GM23248 (cell line): ENCODE results near the gene BMPR2. TPM values are rescaled to one million over a fixed set of nuclear protein-coding genes. Genes with fewer than 3 reads are reported as not detected.
"Not testable (repeated sequence)": the region's sequence is repeated elsewhere in the genome, so short reads cannot be mapped to it uniquely, and the experiment has no call there.

ENCODE experiments used
- DNase-seq: peaks from one replicate; pipeline ENCODE4 v3.0.0-alpha.2; 2015
- H2AFZ ChIP-seq: fragments of 200-600 bp; sonication (generic); 2 replicates; pipeline ENCODE4 v1.6.1; 2016; ENCODE audit warnings: antibody characterized with exemption
- H3F3A ChIP-seq: fragments of 200-600 bp; sonication (generic); 2 replicates; pipeline ENCODE4 v1.6.1; 2016; ENCODE audit warnings: mild to moderate bottlenecking, antibody characterized with exemption, mixed run types; ENCODE audit not compliant: insufficient read depth
- H3K27ac ChIP-seq: fragments of 200-600 bp; sonication (generic); 2 replicates; pipeline ENCODE4 v1.5.1; 2016; ENCODE audit warnings: mild to moderate bottlenecking
- H3K27me3 ChIP-seq: fragments of 200-600 bp; sonication (generic); replicated peaks from 2 replicates; pipeline ENCODE4 v1.6.1; 2016; ENCODE audit warnings: mild to moderate bottlenecking; ENCODE audit not compliant: insufficient read depth
- H3K36me3 ChIP-seq: fragments of 200-600 bp; sonication (generic); 2 replicates; pipeline ENCODE4 v1.6.1; 2016; ENCODE audit warnings: low read depth, mild to moderate bottlenecking
- H3K4me1 ChIP-seq: fragments of 200-600 bp; sonication (generic); 2 replicates; pipeline ENCODE4 v1.6.1; 2016; ENCODE audit warnings: mild to moderate bottlenecking; ENCODE audit not compliant: insufficient read depth
- H3K4me2 ChIP-seq: fragments of 200-600 bp; sonication (generic); one replicate; pipeline ENCODE4 v1.6.1; 2016; ENCODE audit warnings: mild to moderate bottlenecking; ENCODE audit not compliant: unreplicated experiment
- H3K4me3 ChIP-seq: fragments of 200-600 bp; sonication (generic); 2 replicates; pipeline ENCODE4 v1.5.1; 2016; ENCODE audit warnings: mild to moderate bottlenecking
- H3K79me2 ChIP-seq: fragments of 200-600 bp; sonication (generic); 2 replicates; pipeline ENCODE4 v1.6.1; 2016; ENCODE audit warnings: mild to moderate bottlenecking; ENCODE audit not compliant: insufficient read depth
- H3K9ac ChIP-seq: fragments of 200-600 bp; sonication (generic); 2 replicates; pipeline ENCODE4 v1.6.1; 2016; ENCODE audit warnings: mild to moderate bottlenecking
- H3K9me2 ChIP-seq: fragments of 200-600 bp; sonication (generic); 2 replicates; pipeline ENCODE4 v1.6.1; 2016; ENCODE audit warnings: mixed run types, mild to moderate bottlenecking, moderate library complexity; ENCODE audit not compliant: insufficient read depth
- H3K9me3 ChIP-seq: fragments of 200-600 bp; sonication (generic); one replicate; pipeline ENCODE4 v1.6.1; 2017; ENCODE audit warnings: low read depth
- H4K20me1 ChIP-seq: fragments of 200-600 bp; sonication (generic); 2 replicates; pipeline ENCODE4 v1.6.0; 2016; ENCODE audit not compliant: insufficient read depth
- EZH2 ChIP-seq: fragments of 200-600 bp; sonication (generic); IDR thresholded peaks from 2 replicates; pipeline ENCODE4 v1.6.1; 2018; ENCODE audit warnings: antibody characterized with exemption, mild to moderate bottlenecking; ENCODE audit not compliant: insufficient read depth, poor library complexity, severe bottlenecking
- EZH2phosphoT487 ChIP-seq: fragments of 200-600 bp; sonication (generic); IDR thresholded peaks from 2 replicates; pipeline ENCODE4 v1.6.1; 2018; ENCODE audit warnings: antibody characterized with exemption, moderate library complexity, mild to moderate bottlenecking, low read depth; ENCODE audit not compliant: insufficient read depth
- WGBS, 2 experiments: methylation state at CpG; one replicate each; pipeline ENCODE4 v1.1.6; 2015 to 2017; ENCODE audit warnings: low lambda C conversion rate in 2 of 2, low coverage in 1 of 2; ENCODE audit errors: missing lambda C conversion rate in 2 of 2; 5-methylcytosine and 5-hydroxymethylcytosine counted together
- in situ Hi-C: fragments of 300-500 bp; cut with MboI; formaldehyde crosslinking; loops from 2 replicates; pipeline ENCODE4 v1.15.0; 2020
- polyA plus RNA-seq: library from polyadenylated mRNA; unstranded; fragments of >200 nt; fragmentation: Nextera tagmentation; extraction: Ambion mirVana; gene quantifications from 2 replicates; pipeline ENCODE4 v1.2.1, GENCODE V29; 2016
- total RNA-seq: library from RNA; depleted of rRNA; stranded (reverse); fragments of >200 nt; shearing (Covaris generic); gene quantifications from 2 replicates; pipeline ENCODE4 v1.2.3, GENCODE V29; 2014

Gene BMPR2
- total and polyA plus RNA-seq, 2 experiments from 2014 or later = 17.8 to 31.3 TPM

DNA sequence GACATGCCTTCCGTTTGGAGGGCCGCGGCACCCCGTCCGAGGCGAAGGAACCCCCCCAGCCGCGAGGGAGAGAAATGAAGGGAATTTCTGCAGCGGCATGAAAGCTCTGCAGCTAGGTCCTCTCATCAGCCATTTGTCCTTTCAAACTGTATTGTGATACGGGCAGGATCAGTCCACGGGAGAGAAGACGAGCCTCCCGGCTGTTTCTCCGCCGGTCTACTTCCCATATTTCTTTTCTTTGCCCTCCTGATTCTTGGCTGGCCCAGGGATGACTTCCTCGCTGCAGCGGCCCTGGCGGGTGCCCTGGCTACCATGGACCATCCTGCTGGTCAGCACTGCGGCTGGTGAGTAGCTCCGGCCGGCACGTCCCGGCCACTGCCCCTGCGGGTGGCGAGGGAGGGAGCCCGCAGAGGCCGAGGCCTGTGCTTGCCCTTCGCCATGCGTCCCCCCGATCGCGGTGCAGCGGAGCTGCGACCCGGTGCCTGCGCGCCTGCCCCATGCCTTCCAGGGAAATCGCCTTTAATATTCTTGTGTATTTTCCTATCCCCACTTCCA, 1.2 kb downstream of the BMPR2 start:
- Histone ChIP-seq H3K9me3 (no peaks in the 10 kb centered on the region), H3K27me3 (no peaks in the 10 kb centered on the region), H3K9ac (peak overlapping the region; percentile 98), H3K4me1 (peaks cover 28% of the 10 kb centered on the region), H3K79me2 (peaks cover 73% of the 10 kb centered on the region), H3K4me2 (peak overlapping the region; percentile 95), H4K20me1 (no peaks in the 10 kb centered on the region; the same call in 1 of the 2 replicates), H3K36me3 (no peaks in the 10 kb centered on the region), H3K4me3 (peak overlapping the region; percentile 93), H3K9me2 (no peaks in the 10 kb centered on the region), H2AFZ (peak overlapping the region; percentile 66), H3K27ac (peak overlapping the region; percentile 100), H3F3A (peaks cover 54% of the 10 kb centered on the region)
- in situ Hi-C loops = no loop called here
- peak; percentile 72 for DNase-seq
- TF ChIP-seq EZH2 (no peak), EZH2phosphoT487 (no peak)
- 1 to 2% methylated on average over 33 to 38 of the region's 38 CpGs for WGBS, 2 experiments

DNA sequence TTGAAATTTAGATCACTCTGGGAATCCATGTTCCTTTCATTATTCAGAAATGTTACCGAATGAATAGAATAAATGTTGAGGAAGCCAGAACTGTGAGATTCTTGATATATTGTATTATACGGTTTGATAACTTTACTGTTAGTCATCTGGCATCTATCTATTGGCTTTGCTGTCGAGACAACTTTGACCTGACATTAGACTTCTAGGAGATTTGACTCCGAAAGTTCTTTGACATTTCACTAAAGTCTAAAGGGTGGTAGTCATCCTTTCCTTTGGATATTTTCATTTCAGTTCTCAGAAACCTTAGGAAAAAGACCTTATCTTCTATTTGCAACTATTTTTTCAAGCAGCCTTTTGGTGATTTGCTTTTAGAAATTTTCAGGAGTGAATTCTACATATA, 1.9 kb downstream of the BMPR2 start:
- Histone ChIP-seq H3K9me3 (no peaks in the 10 kb centered on the region), H3K9me2 (no peaks in the 10 kb centered on the region), H3K36me3 (no peaks in the 10 kb centered on the region), H4K20me1 (no peaks in the 10 kb centered on the region; the same call in 1 of the 2 replicates), H2AFZ (peak overlapping the region; percentile 66; the same call in 1 of the 2 replicates), H3K79me2 (peaks cover 80% of the 10 kb centered on the region), H3K4me2 (peak overlapping the region; percentile 95), H3K27me3 (no peaks in the 10 kb centered on the region), H3K4me1 (peaks cover 34% of the 10 kb centered on the region), H3K9ac (peak overlapping the region; percentile 98), H3F3A (peaks cover 54% of the 10 kb centered on the region), H3K27ac (peak overlapping the region; percentile 100), H3K4me3 (peak overlapping the region; percentile 93)
- no peak for TF ChIP-seq EZH2
- 1 to 2% methylated on average over 4 of the region's 4 CpGs for WGBS, 2 experiments
- in situ Hi-C loops = no loop called here
- DNase-seq = peak; percentile 37

- Histone ChIP-seq H3K9me3 (no peaks in the 10 kb centered on the region), H3K9me2 (no peaks in the 10 kb centered on the region), H3K4me2 (peak overlapping the region; percentile 95), H3K36me3 (no peaks in the 10 kb centered on the region), H3F3A (peaks cover 54% of the 10 kb centered on the region), H3K4me3 (peak overlapping the region; percentile 93), H3K79me2 (peaks cover 82% of the 10 kb centered on the region), H3K4me1 (peaks cover 34% of the 10 kb centered on the region), H3K27ac (peak overlapping the region; percentile 100), H4K20me1 (no peaks in the 10 kb centered on the region; the same call in 1 of the 2 replicates), H3K27me3 (no peaks in the 10 kb centered on the region), H2AFZ (no peak overlapping the region), H3K9ac (peak overlapping the region; percentile 98)
- in situ Hi-C loops = no loop called here
- WGBS, 2 experiments = 15 to 18% methylated on average over 3 of the region's 3 CpGs
- TF ChIP-seq EZH2 (no peak), EZH2phosphoT487 (no peak)
- DNase-seq = peak; percentile 39
Observed at GRCh38 chr2:202378662-202379358, 2.7 kb downstream of the BMPR2 start.

- Histone ChIP-seq H3K27ac (no peak overlapping the region), H3F3A (peaks cover 47% of the 10 kb centered on the region), H3K9me3 (no peaks in the 10 kb centered on the region), H2AFZ (no peak overlapping the region), H3K36me3 (no peaks in the 10 kb centered on the region), H3K9me2 (no peaks in the 10 kb centered on the region), H3K27me3 (no peaks in the 10 kb centered on the region), H3K4me3 (no peak overlapping the region), H3K9ac (no peak overlapping the region), H4K20me1 (peaks cover 3% of the 10 kb centered on the region; the same call in 1 of the 2 replicates), H3K4me2 (no peak overlapping the region), H3K79me2 (peaks cover 100% of the 10 kb centered on the region), H3K4me1 (peaks cover 48% of the 10 kb centered on the region)
- in situ Hi-C loops = no loop called here
- no peak for DNase-seq
- TF ChIP-seq EZH2 = no peak
- no peak for TF ChIP-seq EZH2phosphoT487
- 96 to 97% methylated on average over 2 of the region's 2 CpGs for WGBS, 2 experiments
Observed at GRCh38 chr2:202382684-202383083, 6.6 kb downstream of the BMPR2 start.

GRCh38 chr2:202386495-202386894, 10.4 kb downstream of the BMPR2 start:
- not testable (repeated sequence) for H3K27ac ChIP-seq, H4K20me1 ChIP-seq, H3K4me3 ChIP-seq

More at GRCh38 chr2:202386495-202386894, 10.4 kb downstream of the BMPR2 start:
- peaks cover 100% of the 10 kb centered on the region for H3K79me2 ChIP-seq
- H3K27me3 ChIP-seq, DNase-seq, H3K9me2 ChIP-seq, in situ Hi-C loops, H3K9me3 ChIP-seq, H3K9ac ChIP-seq, H2AFZ ChIP-seq, H3K36me3 ChIP-seq: not testable (repeated sequence)
- H3K4me2 ChIP-seq = peak overlapping the region; percentile 25
- 97 to 98% methylated on average over 12 of the region's 12 CpGs for WGBS, 2 experiments
- H3K4me1 ChIP-seq = peaks cover 37% of the 10 kb centered on the region
- H3F3A ChIP-seq = peaks cover 17% of the 10 kb centered on the region
